ENCODE measurements around the gene SVEP1. TPM values are rescaled to one million over a fixed set of nuclear protein-coding genes. Genes with fewer than 3 reads are reported as not detected.

Gene SVEP1
- total RNA-seq, 2 experiments from 2014 or later: not detected

DNA sequence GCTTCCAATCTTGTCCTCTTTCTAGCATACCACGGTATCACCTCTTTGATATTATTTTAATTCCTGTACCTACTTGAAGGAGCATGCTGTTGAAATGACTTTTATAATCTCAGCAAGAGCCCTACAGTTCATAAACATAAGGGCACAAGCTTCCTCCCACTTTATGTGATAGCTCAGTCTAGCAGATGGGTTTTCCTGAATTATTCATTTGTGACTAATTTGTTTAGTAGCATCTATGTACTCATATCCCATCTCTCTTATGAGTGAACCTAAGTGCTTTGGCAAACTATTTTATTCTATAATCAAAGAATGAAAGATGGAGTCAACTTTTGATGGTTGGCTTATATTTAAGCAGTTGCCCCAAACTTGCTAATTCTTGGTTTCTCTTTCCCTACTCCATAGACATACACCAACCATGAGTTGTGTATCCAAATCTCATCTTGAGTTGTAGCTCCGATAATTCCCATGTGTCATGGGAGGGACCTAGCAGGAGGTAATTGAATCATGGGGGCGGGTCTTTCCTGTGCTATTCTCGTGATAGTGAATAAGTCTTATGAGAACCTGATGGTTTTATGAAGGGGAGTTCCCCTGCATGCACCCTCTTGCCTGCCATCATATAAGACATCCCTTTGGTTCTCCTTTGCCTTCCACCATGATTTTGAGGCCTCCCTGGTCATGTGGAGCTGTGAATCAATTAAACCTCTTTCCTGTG is 259.6 kb downstream of the SVEP1 start:
- peaks cover 4% of the 10 kb centered on the region for H3K27me3 Mint-ChIP-seq
- no peak for DNase-seq

DNA sequence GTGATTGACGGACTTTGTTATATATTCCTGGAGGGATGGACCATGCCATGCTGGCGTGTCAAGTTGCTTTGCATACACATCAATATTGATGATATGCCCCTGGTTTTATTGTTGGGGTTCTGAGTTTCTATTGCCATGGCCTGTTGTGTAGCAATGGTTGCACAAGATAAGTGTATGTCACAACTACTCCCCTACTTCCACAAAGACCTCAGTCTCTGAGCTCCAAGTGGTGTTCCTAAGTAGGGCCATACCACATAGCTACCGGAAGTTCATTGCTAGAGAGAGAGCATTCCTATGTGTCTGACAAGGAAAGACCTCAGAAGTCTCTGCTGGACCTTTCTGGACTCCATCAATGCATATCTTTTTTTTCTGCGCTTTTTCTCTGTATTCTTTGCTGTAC is 261.6 kb downstream of the SVEP1 start:
- H3K36me3 Mint-ChIP-seq (ENCODE audit: low read depth): no peaks in the 10 kb centered on the region
- CTCF ChIA-PET: no interaction called here
- H3K4me3 Mint-ChIP-seq: no peak overlapping the region
- POLR2A ChIA-PET: no interaction called here
- peaks cover 4% of the 10 kb centered on the region for H3K27me3 Mint-ChIP-seq
- H3K27ac Mint-ChIP-seq: no peak overlapping the region
- H3K4me1 Mint-ChIP-seq: no peaks in the 10 kb centered on the region
- no peak for DNase-seq
- H3K9me3 Mint-ChIP-seq: no peaks in the 10 kb centered on the region

More for the DNA sequence above, 259.6 kb downstream of the SVEP1 start:
- H3K27ac Mint-ChIP-seq: no peak overlapping the region
- H3K4me3 Mint-ChIP-seq: no peak overlapping the region
- ChIA-PET POLR2A (no interaction called here), CTCF (no interaction called here)
- no peaks in the 10 kb centered on the region for H3K9me3 Mint-ChIP-seq
- no peaks in the 10 kb centered on the region for H3K4me1 Mint-ChIP-seq
- H3K36me3 Mint-ChIP-seq (ENCODE audit: low read depth): no peaks in the 10 kb centered on the region

DNA sequence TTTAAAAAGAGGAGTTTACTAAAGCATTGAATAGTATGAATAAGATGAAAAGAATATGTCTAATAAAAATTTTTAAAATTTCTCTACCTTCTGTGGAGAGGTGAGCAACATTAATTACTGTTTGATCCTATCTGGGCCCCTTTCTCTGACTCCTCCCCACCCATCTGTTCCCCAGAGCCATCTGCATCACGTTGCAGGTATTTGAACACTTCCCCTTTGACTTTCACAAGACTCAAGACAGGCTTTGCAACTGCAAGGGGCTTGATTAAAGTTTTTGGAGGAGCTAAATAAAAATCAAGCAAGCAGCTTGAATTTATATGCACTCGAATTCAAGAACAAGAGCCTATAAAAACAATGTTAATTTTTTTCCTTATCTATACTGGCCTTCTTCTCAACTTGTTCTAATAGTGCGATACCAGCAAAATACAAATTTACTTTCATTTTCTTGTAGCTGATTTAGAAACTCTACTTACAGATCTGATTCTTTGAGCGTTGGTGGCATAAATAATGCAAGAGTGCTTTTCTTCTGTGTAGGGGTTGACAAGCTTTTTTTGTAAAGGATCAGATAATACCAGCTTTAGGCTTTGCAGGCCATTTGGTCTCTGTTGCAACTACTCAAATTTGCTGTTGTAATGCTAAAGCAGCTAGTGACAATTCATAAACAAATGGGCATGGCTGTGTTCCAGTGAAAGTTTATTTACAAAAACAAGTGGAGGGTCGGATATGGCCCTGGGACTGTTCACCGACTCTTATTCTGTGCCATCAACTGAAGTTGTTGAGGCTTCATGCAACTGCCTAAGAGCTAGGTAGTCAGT is 263.1 kb downstream of the SVEP1 start:
- no peak overlapping the region for H3K27ac Mint-ChIP-seq
- no peaks in the 10 kb centered on the region for H3K9me3 Mint-ChIP-seq
- DNase-seq: no peak
- POLR2A ChIA-PET: no interaction called here
- CTCF ChIA-PET: no interaction called here
- no peaks in the 10 kb centered on the region for H3K36me3 Mint-ChIP-seq (ENCODE audit: low read depth)
- H3K27me3 Mint-ChIP-seq: peaks cover 2% of the 10 kb centered on the region
- H3K4me3 Mint-ChIP-seq: no peak overlapping the region
- no peaks in the 10 kb centered on the region for H3K4me1 Mint-ChIP-seq

Other genes starting within 250 kb of the SVEP1 start
- gene TXNDC8, start 241.9 kb downstream of the SVEP1 start, total RNA-seq: not detected
- not detected for gene MUSK, start 89.0 kb upstream of the SVEP1 start, total RNA-seq